Right hindlimb (tissue), 1 donor: ENCODE results near the gene SNX33.
A peak's percentile ranks its signal among the peaks of the same experiment; 100 is the strongest.

Experiments used
- DNase-seq: peaks from one replicate; pipeline ENCODE4 v3.0.0-alpha.2; 2018

SNX33 gene

GRCh38 chr15:75641603-75642002 lies 6.1 kb upstream of the SNX33 start:
- DNase-seq, result no peak

DNA sequence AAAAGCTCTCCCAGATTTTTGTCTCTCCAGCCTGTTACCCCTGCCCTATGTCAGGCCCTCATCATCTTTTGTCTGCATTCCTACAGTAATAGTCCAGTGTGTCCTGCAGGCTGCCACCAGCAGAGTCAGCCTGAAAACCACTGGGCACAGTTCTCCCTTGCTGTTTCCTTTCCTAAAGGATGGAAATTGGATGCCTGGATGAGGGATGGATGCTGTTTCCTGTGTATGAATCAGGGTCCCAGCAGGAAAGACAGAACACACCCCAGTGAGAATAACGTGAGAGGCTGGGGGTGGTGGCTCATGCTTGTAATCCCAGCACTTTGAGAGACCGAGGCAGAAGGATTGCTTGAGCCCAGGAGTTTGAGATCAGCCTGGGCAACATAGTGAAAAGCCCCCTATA lies 3.3 kb upstream of the SNX33 start:
- DNase-seq, result no peak

GRCh38 chr15:75646112-75646943 lies 1.4 kb upstream of the SNX33 start:
- no peak for DNase-seq

DNA sequence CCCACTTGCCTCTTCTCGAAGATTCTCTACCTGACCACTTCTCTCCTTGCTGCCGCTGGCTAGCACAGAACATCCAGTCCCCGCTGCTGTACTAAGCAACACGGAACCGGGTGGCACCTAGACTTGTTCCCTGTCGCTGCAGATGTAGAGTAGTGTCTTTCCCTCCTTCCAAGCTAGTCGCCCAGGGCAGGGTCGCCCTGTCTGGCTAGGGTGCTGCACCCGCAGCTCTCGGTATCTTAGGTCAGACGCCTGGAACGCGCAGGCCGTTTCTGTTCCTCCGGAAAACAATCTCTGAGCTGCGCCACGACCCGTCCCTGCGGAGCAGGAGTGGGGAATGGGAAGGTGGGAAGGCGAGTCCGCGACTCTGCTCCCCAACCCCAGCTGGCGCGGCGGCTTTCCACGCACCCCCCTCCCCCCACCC lies 758 bp upstream of the SNX33 start:
- DNase-seq, result no peak

GRCh38 chr15:75648156-75649000 lies 666 bp downstream of the SNX33 start:
- DNase-seq, result peak; percentile 68

DNA sequence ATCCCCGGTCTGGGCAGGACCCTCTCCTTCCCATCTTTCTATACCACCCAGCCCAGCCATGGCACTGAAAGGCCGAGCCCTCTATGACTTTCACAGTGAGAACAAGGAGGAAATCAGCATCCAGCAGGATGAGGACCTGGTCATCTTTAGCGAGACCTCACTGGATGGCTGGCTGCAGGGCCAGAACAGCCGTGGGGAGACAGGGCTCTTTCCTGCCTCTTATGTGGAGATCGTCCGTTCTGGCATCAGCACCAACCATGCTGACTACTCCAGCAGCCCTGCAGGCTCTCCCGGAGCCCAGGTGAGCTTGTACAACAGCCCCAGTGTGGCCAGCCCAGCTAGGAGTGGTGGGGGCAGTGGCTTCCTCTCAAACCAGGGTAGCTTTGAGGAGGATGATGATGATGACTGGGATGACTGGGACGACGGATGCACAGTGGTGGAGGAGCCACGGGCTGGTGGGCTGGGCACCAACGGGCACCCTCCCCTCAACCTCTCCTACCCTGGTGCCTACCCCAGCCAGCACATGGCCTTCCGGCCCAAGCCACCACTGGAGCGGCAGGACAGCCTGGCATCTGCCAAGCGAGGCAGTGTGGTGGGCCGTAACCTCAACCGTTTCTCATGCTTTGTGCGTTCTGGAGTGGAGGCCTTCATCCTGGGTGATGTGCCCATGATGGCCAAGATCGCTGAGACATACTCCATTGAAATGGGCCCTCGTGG lies 1.5 kb downstream of the SNX33 start:
- DNase-seq, result no peak

- DNase-seq, result no peak
Measured at GRCh38 chr15:75649848-75650247, 2.1 kb downstream of the SNX33 start.

- DNase-seq, result no peak
Measured at GRCh38 chr15:75650908-75651809, 3.4 kb downstream of the SNX33 start.

GRCh38 chr15:75651810-75652543 lies 4.3 kb downstream of the SNX33 start:
- DNase-seq, result no peak

DNA sequence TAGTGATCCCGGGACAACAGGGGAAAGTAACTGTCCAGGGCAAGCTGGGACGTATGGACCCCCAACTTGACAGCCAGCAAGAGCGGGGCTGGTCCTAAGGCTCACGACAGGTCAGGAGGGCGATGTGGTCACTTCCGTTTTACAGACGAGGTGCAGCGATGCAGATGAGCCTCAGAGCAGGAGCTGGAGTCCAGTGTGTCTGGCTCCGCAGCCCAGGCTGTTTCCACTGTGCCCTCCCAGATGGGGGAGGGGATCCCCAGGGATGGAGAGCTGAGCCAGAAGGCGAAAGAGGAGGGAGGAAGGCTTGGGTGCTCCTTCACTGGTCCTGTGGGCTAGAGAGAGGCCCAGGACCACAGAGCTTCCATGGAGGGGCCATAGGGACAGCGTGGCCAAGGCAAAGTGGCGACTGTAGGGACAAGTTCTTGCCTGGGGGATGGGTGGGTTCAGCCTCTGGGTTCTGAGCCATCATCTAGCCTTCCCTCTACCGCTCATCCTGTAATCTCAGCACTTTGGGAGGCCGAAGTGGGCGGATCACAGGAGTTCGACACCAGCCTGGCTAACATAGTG lies 5.7 kb downstream of the SNX33 start:
- no peak for DNase-seq

DNA sequence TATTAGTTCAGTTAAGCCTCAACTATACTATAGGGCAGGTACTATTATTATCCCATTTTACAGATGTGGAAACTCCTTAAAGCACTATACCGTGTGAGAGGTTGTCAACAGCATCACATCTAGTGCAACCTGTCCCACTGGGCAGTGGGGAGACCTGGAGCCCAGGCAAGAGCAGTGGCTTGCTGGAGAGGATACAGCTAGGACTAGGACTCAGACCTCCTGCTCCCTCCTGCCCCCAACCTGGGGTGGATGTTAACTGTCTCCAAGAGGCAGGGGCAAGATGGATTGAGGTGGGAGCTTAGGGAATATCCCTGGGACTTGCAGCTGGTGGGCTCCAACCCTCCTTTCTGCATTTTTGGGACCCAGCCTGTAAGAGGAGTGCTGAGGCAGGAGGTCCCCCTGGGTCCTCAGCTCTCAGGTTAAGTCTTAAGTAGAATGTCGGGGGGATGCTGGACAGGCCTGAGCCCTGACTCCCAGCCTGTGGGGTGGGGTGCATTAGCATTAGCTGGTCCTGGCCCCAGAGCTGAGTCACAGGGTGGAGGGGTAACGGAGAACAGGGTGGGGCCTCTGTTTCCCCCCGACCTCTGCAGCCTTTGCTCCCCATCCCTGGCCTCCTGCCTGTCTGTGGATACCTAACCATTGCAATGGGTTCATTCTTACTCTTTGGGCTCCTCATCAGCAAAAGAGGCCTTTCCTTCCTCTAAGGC lies 6.6 kb downstream of the SNX33 start:
- no peak for DNase-seq

GRCh38 chr15:75655931-75656330 lies 8.2 kb downstream of the SNX33 start:
- DNase-seq, result no peak

GRCh38 chr15:75656331-75656730 lies 8.6 kb downstream of the SNX33 start:
- no peak for DNase-seq

DNA sequence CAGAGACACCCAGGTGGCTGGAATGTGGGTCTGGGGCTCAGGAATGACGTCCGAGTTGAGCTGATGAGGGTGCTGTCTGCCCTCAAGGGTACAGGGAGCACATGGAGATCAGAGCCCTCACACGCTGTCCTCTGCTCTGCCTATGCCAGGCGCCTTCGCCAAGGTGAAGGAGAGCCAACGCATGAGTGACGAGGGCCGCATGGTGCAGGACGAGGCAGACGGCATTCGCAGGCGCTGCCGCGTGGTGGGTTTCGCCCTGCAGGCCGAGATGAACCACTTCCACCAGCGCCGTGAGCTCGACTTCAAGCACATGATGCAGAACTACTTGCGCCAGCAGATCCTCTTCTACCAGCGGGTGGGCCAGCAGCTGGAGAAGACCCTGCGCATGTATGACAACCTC lies 9.1 kb downstream of the SNX33 start:
- DNase-seq, result no peak

GRCh38 chr15:75659141-75659771 lies 11.5 kb downstream of the SNX33 start:
- peak; percentile 23 for DNase-seq

DNA sequence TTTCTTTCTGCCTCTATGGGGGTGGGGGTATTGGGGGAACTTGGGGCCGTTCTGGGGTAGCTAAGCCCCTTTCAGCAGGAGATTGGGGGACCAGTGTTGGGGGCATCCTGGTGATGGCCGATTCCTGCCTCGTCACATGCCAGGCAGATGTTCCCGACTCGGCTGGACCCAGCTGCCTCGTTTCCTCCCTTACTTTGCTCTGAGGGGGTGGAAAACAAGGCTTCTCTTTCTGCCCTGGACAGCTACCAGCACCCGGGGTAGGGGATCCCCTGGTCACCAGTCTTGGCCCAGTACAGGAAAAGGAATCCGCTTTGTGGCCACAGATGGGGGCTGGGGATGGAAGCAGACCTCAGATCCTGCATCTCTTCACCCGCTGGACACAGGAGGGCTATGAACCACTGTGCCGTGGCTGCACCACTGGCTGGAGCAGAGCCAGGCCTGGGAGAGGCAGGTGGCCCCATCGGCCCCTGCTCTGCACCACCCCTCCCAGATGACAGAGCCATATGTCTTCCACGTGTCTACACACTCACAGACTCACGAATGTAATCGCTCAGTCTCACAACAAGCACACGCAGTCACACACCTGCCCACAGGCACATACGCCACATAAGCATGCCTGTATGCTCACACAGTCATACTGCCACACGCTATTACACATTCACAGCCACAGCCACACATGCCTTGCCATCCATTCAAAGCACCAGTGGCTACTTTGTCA lies 12.4 kb downstream of the SNX33 start:
- DNase-seq, result peak; percentile 31

- peak; percentile 89 for DNase-seq
Measured at GRCh38 chr15:75661100-75661755, 13.5 kb downstream of the SNX33 start.

DNA sequence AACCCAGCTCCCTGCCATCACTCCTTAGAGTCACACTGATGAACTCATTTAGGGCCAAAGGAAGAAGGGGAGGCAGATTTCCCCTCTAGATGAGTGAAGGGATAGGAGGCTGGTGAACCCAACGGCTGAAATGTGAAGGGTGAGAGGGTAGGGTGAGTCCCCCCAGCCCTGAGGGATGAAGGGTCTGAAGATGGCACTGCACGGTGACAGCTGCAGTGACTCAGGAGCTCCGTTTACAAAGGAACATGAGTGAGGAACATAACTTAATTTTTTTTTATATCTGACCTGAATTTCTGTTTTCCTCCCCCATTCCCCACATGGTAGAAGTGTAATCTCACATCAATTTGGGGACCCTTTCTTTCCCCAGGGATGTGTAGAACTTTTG lies 14.0 kb downstream of the SNX33 start:
- no peak for DNase-seq
